Fibroblast of skin of right biceps (primary cell): ENCODE data around the gene ODF2.
"Not testable (repeated sequence)": the region's sequence is repeated elsewhere in the genome, so short reads cannot be mapped to it uniquely, and the experiment has no call there.

Experiments
- DNase-seq: peaks from one replicate; pipeline ENCODE4 v3.0.0-alpha.2; 2013

Gene ODF2

DNA sequence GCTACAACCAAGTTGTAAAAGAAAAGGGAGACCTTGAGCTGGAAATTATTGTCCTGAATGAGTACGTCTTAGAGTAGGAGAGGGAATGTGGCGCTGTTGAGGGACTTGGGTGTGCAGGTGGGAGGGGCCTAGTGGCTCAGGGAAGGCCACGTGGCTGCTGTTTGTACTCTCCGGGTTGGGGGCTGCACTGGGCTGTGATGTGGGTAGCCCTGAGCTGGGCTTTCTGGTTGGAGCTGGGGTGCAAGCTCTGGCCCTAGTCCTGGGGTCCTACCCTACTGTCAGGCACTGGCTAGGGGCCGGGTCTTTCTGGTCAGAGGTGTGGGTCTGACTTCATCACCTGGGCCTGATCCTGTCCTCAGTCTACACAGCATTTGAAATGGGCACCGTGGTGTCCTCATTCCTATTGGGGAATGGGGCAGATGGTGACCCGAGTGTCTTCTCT lies 29.6 kb downstream of the ODF2 start:
- DNase-seq, result no peak

DNA sequence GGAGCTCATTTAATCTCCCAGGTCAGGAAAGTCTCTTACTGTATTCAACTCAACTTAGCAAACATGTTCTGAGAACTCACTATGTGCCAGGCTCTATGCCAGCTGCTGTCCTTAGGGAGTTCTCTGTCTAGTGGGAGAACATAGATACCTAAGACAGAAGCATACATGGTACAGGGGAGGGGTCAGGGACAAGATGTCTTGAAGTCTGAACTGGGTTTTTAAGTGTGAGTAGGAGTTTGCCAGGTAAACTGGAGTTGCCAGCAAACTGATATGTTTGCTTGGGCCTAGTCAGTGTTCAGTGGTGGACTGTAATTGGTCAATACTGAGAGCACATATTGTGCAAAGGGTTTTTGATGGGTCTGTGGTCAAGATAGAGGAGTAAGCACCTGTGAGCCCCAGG lies 30.4 kb downstream of the ODF2 start:
- no peak for DNase-seq

DNA sequence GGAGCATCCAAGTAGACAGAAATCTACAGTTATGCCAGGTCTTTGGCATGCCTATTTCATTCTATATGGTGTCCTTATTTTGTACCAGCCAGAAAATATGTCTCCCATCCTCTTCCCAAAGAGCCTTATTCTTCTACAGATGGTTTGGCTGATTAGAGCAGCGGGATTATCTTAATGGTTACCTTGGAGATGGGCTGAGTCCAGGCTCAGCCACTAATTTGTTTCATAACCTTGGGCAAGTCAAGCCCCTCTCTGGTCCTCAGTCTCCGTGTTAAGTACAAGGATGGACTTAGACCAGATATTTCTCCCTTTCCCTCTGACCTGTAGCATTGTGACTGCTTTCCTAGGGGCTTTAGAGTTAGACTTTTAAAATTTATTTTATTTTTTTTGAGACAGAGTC lies 37.6 kb downstream of the ODF2 start:
- no peak for DNase-seq

DNA sequence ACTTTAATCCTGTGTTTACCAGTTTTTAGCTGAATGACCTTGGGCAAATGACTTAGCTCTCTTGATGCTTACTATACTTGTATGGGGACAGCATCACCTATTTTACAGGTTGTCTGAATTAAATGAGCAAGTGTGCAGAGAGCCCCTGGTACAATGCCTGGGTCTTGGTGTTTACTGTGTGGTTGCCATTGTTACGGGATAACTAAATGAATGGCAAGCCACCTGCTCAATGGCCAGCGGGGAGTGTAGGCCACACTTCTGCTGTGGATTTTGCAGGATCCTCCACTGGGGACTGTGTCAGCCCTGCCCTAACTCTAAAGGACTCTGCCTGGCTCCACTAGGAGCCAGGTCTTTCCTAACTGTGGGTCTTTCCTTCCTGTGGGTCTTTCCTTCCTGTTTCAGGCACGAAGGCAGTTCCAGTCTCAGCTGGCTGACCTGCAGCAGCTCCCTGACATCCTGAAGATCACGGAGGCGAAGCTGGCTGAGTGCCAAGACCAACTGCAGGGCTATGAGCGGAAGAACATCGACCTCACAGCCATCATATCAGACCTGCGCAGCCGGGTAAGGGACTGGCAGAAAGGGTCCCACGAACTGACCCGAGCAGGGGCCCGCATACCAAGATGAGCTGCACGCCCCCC lies 38.4 kb downstream of the ODF2 start:
- DNase-seq, result no peak

DNA sequence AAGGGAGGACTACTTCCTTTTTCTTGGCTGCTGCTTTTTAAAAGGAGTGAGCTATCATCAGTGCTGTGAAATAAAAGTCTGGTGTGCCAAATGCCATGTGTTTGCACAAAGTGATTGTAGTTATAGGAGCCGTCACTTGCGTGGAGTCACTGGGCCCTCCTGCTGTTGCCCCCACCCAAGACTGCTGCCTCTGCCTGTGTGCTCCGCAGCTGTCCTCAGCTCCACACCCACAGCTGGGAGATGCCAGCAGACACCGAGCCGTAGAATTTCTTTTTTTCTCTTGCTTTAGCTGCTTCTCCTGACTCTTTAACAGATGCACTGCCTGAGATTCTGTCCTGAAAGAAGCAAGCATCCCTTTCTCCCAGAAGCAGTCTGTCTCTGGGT lies 38.9 kb downstream of the ODF2 start:
- DNase-seq, result no peak

DNA sequence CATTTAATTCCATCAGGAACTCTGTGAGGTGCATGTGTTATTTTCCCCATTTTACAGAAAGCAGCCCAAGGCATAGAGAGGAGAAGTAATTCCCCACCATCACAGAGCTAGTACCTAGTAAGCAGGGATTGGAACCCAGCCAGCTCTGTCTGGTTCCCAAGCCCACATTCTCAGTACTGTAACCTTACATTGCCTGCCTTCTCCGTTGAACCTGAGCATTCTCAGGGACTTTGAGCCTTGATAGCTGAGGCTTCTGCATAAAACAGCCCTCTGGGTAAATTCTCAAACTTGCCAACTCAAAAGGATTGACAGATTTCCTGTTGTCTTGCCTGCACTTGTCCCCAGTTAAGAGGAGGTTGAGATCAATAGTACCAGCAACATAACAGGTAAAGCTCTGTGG lies 39.5 kb downstream of the ODF2 start:
- no peak for DNase-seq

DNA sequence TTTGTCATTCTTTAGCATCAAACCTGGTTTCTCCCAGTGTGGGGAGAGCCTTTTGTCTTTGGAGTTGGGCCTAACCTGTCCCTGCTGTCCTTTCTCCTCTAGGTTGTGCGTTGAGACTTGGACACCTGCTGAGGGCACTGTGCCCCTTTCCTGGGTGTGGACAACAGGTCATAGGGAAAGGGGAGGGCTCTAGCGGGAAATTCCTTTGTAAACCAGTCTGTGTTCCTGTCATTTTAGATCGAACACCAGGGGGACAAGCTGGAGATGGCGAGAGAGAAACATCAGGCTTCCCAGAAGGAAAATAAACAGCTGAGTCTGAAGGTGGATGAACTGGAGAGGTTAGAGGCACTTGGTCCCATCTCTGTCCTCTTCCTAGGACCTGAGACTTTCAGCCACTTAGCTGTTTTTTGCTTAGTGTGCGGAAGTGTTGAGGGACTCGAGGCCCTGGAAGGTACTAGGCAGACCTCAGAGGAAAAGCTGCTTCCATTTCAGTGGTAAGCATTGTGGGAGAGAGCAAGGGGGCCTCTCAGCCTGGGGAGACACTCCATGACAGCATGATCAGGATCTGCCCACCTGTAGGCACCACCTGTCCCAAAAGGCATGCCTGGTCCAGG lies 40.1 kb downstream of the ODF2 start:
- no peak for DNase-seq

DNA sequence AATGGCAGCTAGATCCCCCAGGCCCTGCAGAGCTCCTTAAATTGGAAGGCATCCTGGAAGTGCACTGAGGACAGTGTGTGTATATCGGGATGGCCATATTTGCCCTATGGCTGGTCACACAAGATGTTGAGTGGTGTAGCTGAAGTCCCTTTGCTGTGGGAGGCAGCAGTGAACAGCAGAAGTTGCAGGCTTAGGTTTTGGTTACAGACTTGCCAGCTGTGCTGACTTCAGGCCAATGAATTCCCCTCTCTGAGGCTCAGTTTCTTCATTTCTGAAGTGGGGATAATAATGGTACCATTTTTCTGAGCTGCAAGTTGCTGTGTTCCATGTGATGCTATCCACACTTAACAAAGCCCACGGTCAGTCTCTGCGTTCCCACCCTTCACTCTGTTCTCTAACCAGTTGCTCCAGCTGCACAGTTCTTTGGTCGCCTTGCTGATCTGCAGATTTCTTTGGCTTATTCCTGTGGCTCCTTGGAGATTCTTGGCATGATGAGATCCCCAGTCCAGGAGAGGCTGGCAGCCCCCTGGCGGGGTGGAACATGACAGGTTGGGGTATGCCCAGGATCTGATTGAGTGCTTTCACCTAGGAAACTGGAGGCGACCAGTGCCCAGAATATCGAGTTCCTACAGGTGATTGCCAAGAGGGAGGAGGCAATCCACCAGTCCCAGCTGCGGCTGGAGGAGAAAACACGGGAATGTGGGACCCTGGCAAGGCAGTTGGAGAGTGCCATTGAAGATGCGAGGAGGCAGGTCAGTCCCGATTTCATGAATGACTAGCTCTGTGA lies 42.2 kb downstream of the ODF2 start:
- no peak for DNase-seq

DNA sequence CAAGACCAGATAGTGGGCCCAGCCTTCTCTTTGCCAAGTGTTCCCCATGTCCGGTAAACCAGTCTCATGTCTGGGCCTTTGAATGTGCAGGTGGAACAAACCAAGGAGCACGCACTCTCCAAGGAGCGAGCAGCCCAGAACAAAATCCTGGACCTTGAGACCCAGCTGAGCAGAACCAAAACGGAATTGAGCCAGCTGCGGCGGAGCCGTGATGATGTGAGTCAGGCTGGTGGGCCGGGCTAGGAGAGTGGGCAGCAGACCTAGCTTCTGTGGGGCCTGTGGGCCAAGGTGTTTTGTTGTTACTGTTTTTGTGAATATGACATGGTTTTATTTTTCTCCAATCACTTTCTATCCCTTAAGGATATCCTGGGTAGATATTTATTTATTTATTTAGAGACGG lies 43.1 kb downstream of the ODF2 start:
- no peak for DNase-seq

DNA sequence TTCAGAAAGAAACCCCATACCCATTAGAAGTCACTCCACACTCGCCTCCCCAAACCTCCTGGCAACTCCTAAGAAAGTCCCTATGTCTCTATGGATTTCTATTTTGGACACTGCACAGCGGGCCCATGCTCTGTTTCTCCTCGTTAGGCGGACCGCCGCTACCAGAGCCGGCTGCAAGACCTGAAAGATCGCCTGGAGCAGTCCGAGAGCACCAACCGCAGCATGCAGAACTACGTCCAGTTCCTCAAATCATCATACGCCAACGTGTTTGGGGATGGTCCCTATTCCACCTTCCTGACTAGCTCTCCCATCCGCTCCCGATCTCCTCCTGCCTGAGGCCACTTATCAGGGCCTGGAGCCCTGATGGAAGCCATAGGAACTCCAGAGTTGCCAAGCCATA lies 44.1 kb downstream of the ODF2 start:
- no peak for DNase-seq

DNA sequence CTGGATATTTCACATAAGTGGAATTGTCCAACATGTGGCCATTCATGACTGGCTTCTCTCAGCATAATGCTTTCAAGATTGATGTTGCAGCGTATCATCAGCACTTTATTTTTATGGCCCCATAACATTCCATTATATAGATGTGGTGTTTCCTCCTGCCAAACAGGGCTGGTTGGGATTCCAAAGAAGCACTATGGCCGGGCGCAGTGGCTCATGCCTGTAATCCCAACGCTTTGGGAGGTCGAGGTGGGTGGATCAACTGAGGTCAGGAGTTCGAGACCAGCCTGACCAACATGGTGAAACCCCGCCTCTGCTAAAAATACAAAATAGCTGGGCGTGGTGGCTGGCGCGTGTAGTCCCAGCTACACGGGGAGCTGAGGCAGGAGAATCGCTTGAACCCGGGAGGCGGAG lies 47.6 kb downstream of the ODF2 start:
- peak; percentile 72 for DNase-seq

DNA sequence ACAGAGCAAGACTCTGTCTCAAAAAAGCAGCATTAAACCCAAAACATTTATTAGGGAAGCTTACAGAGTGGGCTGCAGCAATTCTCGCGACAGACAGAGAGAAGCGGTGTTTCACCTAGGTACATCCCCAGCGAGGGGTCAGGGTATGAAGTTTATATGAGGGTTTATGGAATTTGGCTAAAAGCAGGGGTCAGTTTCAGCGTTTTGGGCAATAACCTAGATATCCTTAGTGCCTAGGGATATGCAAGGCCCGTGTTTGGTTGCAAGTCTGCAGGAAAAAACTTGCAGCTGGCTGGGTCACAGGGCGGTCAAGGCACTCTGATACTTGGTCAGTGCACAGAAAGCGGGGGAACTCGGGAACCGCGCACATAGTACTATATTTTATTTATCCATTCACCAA lies 48.1 kb downstream of the ODF2 start:
- no peak for DNase-seq

DNA sequence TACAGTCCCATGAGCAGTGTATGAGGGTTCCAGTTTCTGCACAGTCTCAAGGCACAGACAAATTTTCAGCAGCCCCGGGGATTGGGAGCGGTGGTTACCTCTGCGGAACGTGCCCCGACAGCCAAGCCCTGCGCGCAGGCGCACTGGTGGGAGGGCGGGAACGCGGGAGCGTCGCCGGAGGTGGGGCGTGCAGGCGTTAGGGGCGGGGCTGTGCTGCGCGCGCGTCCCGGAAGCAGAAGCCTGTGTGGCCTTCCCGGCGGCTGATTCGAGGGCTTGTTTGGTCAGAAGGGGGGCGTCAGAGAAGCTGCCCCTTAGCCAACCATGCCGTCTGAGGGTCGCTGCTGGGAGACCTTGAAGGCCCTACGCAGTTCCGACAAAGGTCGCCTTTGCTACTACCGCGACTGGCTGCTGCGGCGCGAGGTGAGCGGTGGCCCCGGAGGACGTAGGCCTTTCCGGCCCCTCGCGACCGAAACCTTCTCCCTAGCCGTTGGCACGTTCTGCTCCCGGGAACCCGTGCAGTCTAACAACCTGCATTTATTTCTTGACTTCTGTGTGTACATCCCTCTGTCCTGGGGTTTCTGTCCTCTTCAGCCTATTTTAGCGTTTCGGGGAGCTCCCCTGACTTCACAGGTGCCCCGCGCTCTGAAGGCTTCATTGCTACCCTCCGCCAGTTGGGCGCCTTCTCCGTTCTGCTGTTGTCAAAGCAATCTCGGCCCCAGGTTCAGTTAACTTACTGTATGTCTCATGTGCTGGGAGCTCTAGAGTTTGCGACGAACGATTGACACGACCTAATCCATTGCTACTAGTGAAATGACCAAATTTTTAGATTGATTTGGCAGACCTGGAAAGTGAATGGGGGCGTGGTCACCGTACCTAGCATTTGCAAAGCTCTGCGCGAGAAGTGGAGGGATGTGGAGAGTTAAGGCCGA lies 48.9 kb downstream of the ODF2 start, which contains the start of gene GLE1:
Gene GLE1, plus strand, starts transcription at position 235 of the 929 bp plus-strand sequence. Its CDS starts 87 bp downstream, at position 322.
- DNase-seq, result peak; percentile 90

DNA sequence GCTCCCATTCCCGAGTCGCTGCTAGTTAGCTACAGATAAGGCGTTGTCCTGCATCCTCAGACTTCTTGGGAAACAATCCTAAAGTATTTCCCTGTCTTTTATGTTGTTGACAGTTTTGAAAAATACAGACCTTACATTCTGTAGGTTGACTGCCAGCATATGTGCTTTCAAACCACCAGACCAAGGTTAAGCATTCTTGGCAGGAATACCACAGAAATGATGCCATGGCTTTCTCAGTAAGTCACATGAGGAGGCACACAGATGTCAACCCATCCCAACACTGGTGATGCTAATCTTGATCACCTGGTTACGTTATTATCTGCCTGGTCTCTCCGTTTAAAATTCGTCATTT lies 49.6 kb downstream of the ODF2 start:
- DNase-seq, result peak; percentile 44

DNA sequence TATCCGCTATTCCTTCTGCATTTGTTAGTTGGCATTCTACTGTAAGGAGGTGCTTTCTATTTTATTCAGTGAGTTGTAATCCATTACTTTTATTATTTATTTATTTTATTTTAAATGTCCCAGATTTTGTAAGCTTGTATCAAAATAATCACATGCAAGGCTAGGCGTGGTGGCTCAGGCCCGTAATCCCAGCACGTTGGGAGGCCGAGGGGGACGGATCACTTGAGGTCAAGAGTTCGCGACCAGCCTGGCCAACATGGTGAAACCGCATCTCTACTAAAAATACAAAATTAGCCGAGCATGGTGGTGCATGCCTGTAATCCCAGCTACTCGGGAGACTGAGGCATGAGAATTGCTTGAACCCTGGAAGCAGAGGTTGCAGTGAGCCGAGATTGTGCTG lies 50.1 kb downstream of the ODF2 start:
- not testable (repeated sequence) for DNase-seq

DNA sequence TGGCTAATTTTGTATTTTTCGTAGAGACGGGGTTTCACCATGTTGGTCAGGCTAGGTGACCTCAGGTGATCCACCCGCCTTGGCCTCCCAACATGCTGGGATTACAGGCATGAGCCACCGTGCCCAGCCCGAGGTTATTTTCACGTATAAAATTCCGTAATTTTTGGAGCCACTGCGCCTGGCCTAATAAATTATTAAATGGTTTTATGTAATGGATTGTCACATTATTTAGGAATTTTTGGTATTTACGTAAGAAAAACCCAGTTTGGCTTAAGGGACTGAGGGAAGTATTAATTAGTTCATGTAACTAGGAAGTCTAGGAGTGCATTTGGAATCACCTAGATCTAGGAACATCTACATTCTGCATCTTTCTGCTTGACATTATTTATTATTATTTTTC lies 57.0 kb downstream of the ODF2 start:
- no peak for DNase-seq

DNA sequence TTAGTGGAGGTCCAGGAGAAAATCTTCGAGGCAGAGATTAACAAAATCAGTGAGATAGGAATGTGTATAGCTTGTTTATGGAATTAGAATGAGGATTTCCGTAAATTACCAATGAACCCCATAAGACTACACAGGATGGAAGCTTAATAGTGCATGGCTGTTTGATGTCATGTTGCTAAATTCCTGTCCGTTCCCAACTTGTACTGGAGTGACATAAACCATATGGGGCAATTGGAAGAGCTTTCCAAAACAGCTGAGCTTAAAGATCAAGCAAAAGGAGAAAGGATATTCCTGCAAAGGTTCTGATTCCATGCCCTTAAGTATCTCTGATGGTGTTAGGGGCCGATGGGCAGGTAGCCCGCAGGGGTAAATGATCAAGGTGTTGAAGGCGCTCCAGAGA lies 66.2 kb downstream of the ODF2 start:
- DNase-seq, result no peak

DNA sequence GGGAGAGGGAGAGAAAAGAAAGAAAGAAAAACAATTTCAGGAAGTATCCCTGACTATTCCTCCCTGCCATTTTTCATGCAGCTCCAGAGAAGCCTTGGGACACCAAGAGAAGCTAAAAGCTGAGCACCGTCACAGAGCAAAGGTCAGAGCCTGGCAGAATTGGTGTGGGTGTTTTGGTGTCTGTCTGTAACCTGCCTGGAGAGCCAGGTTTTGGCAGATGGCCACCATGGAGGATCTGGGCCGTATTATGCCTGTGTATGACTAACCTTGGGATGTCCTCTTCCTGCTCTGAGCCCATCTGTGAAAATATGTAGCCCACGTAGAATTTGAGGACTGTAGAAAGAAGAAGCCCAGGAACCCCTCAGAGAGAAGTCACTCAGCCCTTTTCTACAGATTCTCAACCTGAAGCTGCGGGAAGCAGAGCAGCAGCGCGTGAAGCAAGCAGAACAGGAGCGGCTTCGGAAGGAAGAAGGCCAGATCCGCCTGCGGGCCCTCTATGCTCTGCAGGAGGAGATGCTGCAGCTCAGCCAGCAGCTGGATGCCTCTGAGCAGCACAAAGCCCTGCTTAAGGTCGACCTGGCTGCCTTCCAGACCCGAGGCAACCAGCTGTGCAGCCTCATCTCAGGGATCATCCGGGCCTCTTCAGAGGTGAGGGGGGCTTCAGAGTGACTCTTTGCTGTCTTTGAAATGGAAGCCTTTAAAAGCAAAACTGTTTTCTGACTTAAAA lies 67.6 kb downstream of the ODF2 start:
- peak; percentile 41 for DNase-seq

DNA sequence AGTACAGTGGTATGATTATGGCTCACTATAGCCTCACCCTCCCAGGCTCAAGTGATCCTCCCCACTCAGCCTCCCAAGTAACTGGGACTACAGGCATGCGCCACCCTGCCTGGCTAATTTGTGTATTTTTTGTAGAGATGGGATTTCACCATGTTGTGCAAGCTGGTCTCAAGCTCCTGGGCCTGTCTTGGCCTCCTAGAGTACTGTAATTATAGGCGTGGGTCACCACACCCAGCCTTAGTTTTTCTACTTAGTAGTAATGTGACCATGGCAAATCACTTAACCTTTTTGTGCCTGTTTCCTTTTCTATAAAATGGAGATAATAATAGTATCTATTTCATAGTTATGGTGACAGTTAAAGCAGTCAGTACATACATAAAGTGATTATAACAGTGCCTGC lies 70.9 kb downstream of the ODF2 start:
- no peak for DNase-seq

DNA sequence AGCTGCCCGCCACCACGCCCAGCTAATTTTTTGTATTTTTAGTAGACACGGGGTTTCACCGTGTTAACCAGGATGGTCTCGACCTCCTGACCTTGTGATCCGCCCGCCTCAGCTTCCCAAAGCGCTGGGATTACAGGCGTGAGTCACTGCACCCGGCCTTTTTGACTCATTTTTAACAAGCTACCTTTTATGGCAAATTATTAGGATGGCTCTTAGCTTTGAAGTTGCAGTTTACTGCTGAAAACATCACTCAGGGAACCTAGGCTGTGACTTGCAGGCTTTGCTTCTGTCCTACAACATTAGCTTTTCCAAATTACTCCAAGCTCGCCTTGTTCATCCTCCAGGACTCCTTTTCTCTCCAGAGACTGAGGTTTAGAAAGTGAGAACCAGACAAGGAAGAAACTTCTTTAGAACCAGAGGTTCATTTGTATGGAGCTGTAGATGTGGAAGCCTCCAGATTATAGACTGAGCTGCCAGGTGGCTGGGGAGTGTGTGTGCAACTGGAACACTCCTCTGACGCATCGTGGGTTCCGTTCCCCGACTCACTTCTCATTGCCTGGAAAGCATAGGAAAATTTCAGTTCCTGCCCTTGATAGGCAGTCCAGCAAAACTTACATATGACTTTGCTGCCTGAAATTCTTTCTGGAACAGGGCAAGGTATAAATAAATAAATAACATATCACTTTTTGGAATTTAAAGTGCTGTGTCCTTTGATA lies 72.8 kb downstream of the ODF2 start:
- peak; percentile 18 for DNase-seq

DNA sequence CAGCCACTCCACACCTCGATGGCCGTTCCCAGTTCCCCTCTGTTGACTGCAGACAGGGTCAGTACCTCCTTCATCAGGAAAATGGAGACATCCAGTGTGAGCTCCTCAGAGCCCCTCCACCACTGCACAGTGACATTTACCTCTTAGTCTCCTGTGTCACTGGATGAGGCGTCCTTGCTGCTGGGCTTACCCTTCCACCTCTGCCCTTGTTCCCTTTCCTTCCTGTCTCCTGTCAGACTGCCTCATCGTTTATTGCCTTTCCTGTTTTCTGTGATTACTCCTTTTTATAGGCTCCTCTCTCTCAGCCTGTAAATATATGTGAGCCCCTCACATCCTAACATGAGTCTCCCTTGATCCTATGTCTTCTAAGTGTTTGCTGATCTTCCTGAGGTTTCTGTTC lies 73.4 kb downstream of the ODF2 start:
- no peak for DNase-seq

DNA sequence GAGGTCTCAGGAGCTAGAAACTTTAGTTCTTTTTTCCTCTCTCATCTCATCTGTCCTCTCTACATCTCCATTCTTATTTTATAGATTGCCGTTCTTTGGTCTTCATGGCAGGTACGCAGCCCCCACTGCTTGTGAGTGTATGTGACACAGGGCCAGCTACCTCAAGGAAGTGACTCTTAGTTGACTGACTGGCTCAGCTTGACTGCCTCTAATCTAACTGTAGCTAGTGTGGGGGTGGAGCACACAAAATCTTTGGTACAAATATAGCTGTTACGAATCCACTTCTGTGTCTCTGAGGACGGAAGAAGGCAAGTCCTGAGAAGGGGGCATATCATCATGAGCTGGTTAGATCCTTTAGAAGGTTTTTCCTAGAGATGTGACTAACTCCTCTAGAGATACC lies 76.8 kb downstream of the ODF2 start:
- no peak for DNase-seq
